Peyer's patch (tissue), 4 donors: Measurements from ENCODE around the gene ZNF443. TPM values are rescaled to one million over a fixed set of nuclear protein-coding genes. Genes with fewer than 3 reads are reported as not detected.
"Not testable (repeated sequence)": the region's sequence is repeated elsewhere in the genome, so short reads cannot be mapped to it uniquely, and the experiment has no call there.

ENCODE experiments used
- DNase-seq, 3 donors: peaks; one replicate each; pipeline ENCODE4 v3.0.0-alpha.2; 2017 to 2019
- H3K27ac ChIP-seq, 4 donors: fragments of 200-600 bp; sonication (generic); one replicate each; pipeline ENCODE4 v1.5.1; 2016 to 2019
- H3K27me3 ChIP-seq, 2 donors: fragments of 200-600 bp; sonication (generic); one replicate each; pipeline ENCODE4 v1.5.1; 2019
- H3K36me3 ChIP-seq, 3 donors: fragments of 200-600 bp; sonication (generic); one replicate each; pipeline ENCODE4 v1.5.1; 2016 to 2019
- H3K4me1 ChIP-seq, 4 donors: fragments of 200-600 bp; sonication (generic); one replicate each; pipeline ENCODE4 v1.5.1; 2016 to 2019
- H3K4me3 ChIP-seq, 4 donors: fragments of 200-600 bp; sonication (generic); 1 replicate in 3 of 4; 2 replicates in 1 of 4; pipeline ENCODE4 v1.5.1; 2016 to 2019; ENCODE audit warnings: mild to moderate bottlenecking in 1 of 4
- H3K9me3 ChIP-seq, 4 donors: fragments of 200-600 bp; sonication (generic); one replicate each; pipeline ENCODE4 v1.5.1; 2016 to 2019; ENCODE audit warnings: mild to moderate bottlenecking in 1 of 4
- POLR2A ChIP-seq, 2 donors: fragments of 450-650 bp; IDR thresholded peaks; one replicate each; pipeline ENCODE4 v1.5.1; 2017; ENCODE audit warnings: antibody characterized with exemption in 2 of 2, mild to moderate bottlenecking in 2 of 2, moderate library complexity in 2 of 2
- total RNA-seq, 4 donors: library from RNA; depleted of rRNA; stranded (reverse); fragments of >200 nt; gene quantifications; one replicate each; pipeline ENCODE4 v1.1.0, GENCODE V29; 2016
- TF ChIP-seq, protein P1 (sequence below), 6 experiments: fragments of 450-650 bp in 4 of 6; fragments of 200-600 bp in 2 of 6; sonication (generic) in 1 of 6; IDR thresholded peaks; one replicate each; pipeline ENCODE4 v1.5.1; 2017 to 2019; ENCODE audit warnings: antibody characterized with exemption in 6 of 6, mild to moderate bottlenecking in 3 of 6, moderate library complexity in 1 of 6

Gene ZNF443
- total RNA-seq, 4 donors from 2014 or later = 6.3 to 10.7 (median 7.5) TPM

DNA sequence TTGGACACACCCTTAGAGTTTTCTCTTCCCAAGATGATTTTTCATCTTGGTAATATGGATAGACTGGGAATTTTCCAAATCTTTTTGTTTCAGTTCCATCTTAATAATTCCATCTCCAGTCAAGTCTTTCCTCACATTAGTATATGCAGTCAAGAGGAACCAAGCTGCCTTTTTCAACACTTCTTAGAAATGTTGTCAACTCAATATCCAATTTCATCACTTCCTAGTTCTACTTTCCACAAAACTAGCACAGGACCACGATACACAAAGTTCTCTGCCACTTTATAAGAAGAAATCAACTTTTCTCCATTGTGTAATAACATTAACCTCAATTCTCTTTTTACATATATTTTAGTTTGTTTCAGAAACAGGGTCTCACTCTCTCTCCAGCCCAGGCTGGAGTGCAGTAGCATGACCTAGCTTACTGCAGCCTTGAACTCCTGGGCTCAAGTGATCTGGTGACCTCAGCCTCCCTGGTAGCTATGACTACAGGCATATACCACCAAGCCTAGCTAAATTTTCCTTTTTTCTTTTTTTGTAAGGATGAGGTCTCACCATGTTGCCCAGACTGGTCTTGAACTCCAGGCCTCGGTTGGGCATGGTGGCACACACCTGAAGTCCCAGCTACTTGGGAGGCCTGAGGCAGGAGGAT lies 15.5 kb downstream of the ZNF443 start:
- TF ChIP-seq, protein P1, sequence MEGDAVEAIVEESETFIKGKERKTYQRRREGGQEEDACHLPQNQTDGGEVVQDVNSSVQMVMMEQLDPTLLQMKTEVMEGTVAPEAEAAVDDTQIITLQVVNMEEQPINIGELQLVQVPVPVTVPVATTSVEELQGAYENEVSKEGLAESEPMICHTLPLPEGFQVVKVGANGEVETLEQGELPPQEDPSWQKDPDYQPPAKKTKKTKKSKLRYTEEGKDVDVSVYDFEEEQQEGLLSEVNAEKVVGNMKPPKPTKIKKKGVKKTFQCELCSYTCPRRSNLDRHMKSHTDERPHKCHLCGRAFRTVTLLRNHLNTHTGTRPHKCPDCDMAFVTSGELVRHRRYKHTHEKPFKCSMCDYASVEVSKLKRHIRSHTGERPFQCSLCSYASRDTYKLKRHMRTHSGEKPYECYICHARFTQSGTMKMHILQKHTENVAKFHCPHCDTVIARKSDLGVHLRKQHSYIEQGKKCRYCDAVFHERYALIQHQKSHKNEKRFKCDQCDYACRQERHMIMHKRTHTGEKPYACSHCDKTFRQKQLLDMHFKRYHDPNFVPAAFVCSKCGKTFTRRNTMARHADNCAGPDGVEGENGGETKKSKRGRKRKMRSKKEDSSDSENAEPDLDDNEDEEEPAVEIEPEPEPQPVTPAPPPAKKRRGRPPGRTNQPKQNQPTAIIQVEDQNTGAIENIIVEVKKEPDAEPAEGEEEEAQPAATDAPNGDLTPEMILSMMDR (IDR thresholded peaks at IDR 0.05) = no peak
- TF ChIP-seq POLR2A (IDR thresholded peaks at IDR 0.05) = no peak
- Histone ChIP-seq H3K27me3 (no peaks in the 10 kb centered on the region), H3K4me1 (no peaks in the 10 kb centered on the region), H3K9me3 (peaks cover 0 to 10% (median 0%) of the 10 kb centered on the region in 4 donors), H3K4me3 (no peak overlapping the region), H3K27ac (no peak overlapping the region), H3K36me3 (peaks cover 0 to 12% (median 0%) of the 10 kb centered on the region in 3 donors)
- DNase-seq = no peak

DNA sequence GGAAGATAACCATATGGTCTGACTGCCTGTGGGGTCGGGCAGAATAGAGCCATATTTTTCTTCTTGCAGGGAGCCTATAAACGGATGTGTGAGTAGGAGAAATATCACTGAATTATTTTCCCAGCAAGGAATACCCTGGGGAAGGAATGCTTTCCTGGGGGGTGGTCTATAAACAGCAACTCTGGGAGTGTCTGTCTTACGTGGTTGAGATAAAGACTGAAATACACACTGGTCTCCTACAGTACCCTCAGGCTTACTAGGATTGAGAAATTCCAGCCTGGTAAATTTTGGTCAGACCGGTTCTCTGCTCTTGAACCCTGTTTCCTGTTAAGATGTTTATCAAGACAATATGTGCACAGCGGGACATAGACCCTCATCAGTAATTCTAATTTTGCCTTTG lies 23.5 kb downstream of the ZNF443 start:
- H3K27me3 ChIP-seq, H3K4me3 ChIP-seq, H3K27ac ChIP-seq, H3K36me3 ChIP-seq, DNase-seq, H3K9me3 ChIP-seq, H3K4me1 ChIP-seq: not testable (repeated sequence)

DNA sequence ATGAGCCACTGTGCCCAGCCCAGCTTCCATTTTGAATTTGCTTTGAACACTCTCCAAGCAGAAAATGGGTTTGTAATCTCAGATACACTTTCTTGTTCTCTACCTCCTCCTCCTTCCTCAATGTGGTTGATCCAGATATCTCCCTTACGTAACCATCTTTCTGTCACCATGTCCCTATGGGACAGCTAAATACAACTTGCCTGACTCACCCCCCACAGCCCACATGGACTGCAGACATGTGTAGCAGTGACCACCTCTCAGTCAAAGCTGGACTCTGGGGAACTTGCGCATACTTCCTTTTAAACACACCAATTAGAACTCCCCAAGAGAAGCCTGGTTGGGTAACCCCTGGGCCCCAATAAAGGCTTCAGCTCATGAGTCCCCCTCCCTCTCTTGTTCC lies 28.9 kb downstream of the ZNF443 start:
- TF ChIP-seq, protein P1 (IDR thresholded peaks at IDR 0.05) = no peak
- no peak for TF ChIP-seq POLR2A (IDR thresholded peaks at IDR 0.05)
- DNase-seq = no peak
- no peaks in the 10 kb centered on the region for H3K9me3 ChIP-seq
- H3K36me3 ChIP-seq = no peaks in the 10 kb centered on the region
- H3K4me1 ChIP-seq = no peaks in the 10 kb centered on the region
- no peak overlapping the region for H3K27ac ChIP-seq
- no peak overlapping the region for H3K4me3 ChIP-seq
- no peaks in the 10 kb centered on the region for H3K27me3 ChIP-seq

DNA sequence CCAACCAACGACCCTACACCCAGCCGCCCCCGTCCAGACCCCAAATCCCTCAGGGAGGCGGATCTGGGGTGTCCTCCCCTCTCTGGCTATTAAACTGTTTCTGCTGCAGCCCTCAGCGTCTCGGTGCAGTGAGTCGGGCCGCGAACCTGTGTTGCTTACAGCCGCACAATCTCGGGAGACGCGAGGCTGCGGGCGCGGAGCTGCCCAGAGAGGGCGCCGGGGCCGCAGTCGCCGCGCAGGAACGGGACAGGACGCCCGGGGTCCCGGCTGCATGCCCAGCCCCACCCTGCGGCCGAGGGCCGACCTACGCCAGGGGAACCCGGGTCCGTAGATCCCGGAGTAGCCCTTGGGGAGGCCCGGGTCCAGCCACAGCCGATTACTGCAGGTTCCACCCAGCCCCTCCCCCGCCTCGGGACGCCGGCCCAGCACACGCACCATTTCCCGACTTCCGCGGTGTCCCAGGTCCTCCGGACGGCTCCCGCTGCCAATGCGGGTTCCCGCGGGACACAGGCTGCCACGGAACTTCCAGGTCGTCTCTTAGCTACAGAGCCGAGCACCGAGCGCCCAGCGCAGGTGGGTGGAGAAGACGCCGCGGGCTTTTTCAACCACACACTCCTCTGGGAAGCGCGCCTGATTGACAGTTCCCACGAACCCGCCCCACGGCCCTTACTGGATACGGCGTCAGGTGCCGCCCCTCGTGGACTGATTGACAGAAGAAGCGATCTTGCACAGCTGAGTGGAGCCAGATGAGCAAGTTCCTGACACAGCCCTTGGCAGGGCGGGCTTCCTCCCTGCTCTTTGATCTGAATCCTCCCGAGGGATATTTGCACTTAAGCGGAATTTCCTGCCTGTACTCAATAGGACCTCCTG lies 40.0 kb downstream of the ZNF443 start, which contains the start of gene ZNF799:
Gene ZNF799, minus strand, starts transcription at position 639 of the 870 bp plus-strand sequence. Its CDS starts 201 bp downstream, at position 438.
- H3K36me3 ChIP-seq = no peaks in the 10 kb centered on the region
- TF ChIP-seq POLR2A (IDR thresholded peaks at IDR 0.05) = peak; percentile 67 to 71
- TF ChIP-seq, protein P1 (IDR thresholded peaks at IDR 0.05) = peak in 1 of 6 experiments; percentile 10
- no peaks in the 10 kb centered on the region for H3K9me3 ChIP-seq
- DNase-seq = peak; percentile 97 to 99 (median 98)
- H3K4me1 ChIP-seq = peaks cover 0 to 12% (median 2%) of the 10 kb centered on the region in 4 donors
- H3K27me3 ChIP-seq = no peaks in the 10 kb centered on the region
- H3K4me3 ChIP-seq = peak within 1 kb of the TSS; percentile 62 to 85 (median 73)
- H3K27ac ChIP-seq = peak within 1 kb of the TSS; percentile 74 to 88 (median 86)

DNA sequence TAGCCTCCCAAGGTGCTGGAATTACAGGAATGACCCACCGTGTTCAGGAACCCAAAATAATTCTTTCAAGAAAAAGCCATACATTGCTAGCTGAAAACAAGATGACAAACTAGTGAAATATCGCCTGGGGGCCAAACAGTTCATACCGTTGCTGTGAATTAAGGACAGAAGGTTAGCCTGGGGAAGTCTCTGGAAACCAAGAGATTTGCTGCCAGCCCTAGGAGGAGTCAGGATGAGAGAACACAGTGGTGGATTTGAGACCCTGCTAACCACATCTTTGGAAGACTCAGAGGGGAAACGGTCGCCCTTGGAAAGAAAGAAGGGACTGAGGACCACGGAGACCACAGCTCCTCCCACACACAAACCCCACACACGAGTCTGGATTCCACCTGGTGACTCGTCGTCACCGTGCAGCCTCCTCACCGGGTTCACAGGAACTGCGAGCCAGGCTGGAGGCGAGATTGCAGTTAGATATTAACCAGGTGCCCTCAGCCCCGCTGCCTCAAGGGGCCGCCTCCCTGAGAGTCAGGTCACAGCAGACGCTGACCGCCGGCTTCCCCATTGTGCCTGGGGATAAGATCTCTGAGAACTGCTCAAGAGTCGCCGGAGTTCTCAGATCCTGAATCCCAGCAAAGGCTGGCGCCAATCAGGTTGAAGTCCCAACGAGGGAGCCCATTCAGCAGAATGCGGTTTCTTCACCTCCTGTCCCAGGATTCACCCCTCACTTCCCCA lies 40.8 kb downstream of the ZNF443 start:
- DNase-seq = peak in 2 of 3 donors; percentile 27 to 76
- TF ChIP-seq, protein P1 (IDR thresholded peaks at IDR 0.05) = peak in 1 of 6 experiments; percentile 14
- TF ChIP-seq POLR2A (IDR thresholded peaks at IDR 0.05) = peak; percentile 25 to 51
- H3K36me3 ChIP-seq, H3K27me3 ChIP-seq, H3K9me3 ChIP-seq: not testable (repeated sequence)
- Histone ChIP-seq H3K4me3 (peak overlapping the region; percentile 62 to 85 (median 73)), H3K4me1 (peaks cover 0 to 12% (median 2%) of the 10 kb centered on the region in 4 donors), H3K27ac (peak overlapping the region; percentile 74 to 88 (median 86))

DNA sequence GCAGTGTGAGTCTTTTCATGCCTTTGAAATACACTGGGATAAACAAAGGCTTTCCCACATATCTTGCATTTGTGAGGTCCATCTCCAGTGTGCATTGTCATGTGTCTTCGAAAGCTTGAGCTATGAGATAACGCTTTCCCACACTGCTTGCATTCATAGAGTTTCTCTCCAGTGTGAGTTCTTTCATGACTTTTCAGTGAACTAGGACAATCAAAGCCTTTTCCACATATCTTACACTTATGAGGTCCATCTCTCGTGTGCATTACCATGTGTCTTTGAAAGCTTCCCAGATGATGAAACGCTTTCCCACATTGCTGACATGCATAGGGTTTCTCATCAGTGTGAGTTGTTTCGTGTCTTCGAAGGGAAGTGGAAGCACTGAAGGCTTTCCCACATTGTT lies 49.7 kb downstream of the ZNF443 start:
- not testable (repeated sequence) for DNase-seq, H3K4me3 ChIP-seq, H3K27me3 ChIP-seq, H3K4me1 ChIP-seq, H3K27ac ChIP-seq
- Histone ChIP-seq H3K36me3 (peaks cover 0 to 44% (median 0%) of the 10 kb centered on the region in 3 donors), H3K9me3 (peaks cover 0 to 28% (median 3%) of the 10 kb centered on the region in 4 donors)

DNA sequence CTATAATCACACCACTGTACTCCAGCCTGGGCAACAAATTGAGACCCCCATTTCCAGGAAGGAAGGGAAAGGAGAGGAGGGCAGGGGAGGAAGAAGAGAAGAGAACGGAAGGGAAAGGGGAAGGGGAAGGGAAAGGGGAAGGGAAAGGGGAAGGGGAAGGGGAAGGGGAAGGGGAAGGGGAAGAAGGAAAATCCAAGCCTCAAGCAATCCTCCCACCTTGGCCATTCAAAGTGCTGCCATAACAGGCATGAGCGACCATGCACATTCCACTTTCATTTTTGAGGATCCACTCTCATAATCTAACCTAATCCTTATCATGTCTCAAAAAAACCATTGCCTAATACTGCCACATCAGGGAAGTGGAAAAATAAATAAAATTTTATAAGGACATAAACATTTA lies 54.5 kb downstream of the ZNF443 start:
- not testable (repeated sequence) for H3K27ac ChIP-seq, H3K4me3 ChIP-seq, H3K27me3 ChIP-seq, H3K4me1 ChIP-seq, DNase-seq
- Histone ChIP-seq H3K9me3 (peaks cover 0 to 24% (median 3%) of the 10 kb centered on the region in 4 donors), H3K36me3 (peaks cover 0 to 56% (median 0%) of the 10 kb centered on the region in 3 donors)
